IPS-NIHi11 (cell line): Measurements from ENCODE around the gene TBC1D5.
A peak's percentile ranks its signal among the peaks of the same experiment; 100 is the strongest.

ENCODE experiments used
- DNase-seq: peaks from one replicate; pipeline ENCODE4 v3.0.0; 2012; ENCODE audit warnings: mixed read lengths, low spot score

Gene TBC1D5

DNA sequence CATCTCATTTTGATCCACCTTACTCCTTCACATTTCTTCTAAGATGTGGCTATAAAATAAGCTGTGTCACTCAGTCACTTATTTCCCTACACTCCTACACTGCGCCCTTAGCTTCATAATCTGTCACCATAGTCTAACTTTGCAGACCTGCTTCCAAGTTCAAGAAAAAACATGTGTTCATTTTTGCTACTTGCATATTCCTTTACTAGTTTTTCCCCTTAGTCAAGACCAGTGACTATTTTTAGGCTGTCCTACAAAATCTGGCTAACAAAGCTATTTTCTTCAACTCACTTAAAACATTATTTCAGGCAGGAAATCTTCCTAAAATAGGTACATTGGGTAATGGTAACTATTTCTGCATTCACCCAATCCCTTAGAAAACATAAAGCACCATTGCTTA is 272.5 kb downstream of the TBC1D5 start:
- no peak for DNase-seq

DNA sequence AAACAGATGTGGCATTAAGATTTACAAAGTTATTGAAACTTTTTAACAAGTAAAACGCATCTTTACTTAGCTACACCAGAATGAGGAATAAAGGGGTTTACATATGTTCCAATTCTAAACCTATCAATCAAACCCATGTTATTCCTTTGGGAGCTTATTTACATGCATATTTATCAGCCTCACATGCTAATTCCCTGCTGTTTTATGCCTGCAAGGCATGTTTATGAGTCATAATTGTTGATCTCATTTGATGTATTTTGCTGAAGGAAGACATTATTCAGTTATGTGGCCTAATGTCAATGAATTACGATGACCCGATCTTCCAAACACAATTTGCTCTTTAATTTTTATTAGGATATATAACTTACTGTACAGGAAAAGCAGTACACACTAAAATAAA is 272.9 kb downstream of the TBC1D5 start:
- no peak for DNase-seq

DNA sequence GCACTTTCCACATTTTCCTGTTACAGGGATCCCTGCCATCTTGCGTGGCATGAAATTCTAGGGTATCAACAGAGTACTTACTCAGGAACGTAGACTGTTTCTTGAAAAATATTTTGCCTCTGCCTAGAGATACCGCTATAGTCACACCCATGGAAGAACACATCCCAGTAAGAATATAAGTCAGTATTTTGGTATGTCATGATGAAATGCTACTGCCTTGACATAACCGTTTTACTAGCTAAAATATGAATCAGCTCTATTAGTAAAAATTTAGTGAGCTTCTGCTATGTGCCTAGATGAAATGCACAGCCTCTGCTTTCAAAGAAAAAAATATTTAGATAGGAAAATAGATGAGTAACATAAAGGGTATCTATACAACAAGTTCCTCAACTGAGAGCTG is 276.4 kb downstream of the TBC1D5 start:
- DNase-seq = no peak

DNA sequence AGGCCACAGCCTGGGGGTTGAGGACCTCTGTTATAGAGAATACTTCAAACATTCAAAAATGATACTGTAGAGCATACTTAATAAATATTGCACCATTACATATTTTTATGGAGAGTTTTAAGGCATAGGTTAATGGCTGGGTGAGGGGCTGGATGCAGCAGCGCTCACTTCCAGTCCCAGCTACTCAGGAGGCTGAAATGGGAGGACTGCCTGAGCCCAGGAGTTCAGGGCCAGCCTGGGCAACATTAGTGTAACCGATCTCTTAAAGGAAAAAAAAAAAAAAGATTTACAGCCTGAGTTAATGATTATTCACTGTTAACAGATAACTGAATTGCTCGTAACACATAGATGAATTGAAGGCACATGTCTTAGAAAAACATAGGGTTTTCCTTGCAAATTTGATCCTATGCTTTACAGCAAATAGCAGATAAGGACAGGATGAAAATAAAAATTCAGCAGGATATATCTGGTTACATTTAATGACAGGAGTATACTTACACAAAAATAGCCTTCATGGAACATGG is 282.9 kb downstream of the TBC1D5 start:
- no peak for DNase-seq

DNA sequence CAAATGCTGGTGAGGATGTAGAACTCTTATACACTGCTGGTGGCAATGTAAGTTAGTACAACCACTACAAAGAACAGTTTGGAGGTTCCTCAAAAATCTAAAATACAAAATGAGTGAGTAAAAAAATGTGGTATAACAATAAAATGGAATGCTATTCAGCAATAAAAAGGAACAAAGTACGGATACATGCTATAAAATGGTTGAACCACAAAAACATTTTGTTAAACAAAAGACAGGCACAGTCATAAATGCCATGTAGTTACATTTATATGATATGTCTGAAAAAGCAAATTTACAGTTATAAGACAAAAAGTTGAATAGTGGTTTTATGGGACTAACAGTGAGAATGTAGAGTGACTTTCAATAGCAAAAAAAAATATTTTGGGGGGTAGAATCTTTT is 285.8 kb downstream of the TBC1D5 start:
- DNase-seq = no peak

DNA sequence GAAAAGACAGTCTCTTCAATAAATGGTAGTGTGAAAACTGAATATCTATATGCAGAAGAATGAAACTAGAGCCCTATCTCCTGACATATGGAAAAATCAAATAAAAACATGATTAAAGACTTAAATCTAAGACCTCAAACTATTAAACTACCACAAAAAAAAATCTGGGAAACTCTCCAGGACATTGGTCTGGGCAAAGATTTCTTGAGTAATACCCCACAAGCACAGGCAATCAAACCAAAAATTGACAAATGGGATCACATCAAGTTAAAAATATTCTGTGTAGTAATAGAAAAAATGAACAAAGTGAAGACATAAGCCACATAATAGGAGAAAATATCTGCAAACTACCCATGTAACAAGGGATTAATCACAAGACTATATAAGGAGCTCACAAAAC is 286.4 kb downstream of the TBC1D5 start:
- no peak for DNase-seq

DNA sequence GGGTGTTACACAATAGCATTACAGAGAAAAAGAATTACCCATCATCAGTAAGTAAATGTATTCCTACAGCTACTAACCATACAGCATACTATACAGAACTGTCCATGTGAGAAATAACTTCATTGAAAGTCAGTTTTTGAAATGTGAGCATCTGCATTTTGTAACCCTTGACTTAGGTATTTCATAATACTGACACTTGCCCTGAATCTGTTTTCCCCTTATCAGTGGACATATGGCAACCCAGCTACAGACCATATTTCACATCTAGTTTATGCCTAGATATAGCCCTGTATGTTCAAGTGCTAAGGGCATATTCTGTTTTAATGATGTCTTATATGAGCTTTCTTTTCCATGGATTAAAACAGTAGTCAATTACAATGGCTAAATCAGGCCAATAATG is 297.6 kb downstream of the TBC1D5 start:
- DNase-seq = no peak

DNA sequence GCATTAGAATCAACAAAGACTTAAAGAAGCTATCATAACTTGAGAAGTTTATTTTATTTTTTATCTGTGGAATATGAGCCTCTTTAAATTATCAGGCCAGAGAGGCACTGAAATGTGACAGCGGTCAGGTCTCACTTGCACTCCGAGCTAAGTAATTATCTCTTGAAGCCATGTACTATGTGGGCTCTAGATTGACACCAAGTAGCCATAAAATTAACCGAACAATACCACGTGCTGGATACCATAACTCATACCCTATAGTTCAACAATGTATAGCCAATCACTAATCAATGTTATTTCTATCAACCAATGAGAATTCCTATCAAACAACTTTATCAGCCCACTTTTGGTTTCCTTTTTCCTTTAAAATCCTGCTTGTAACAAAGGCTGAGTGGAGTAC is 299.3 kb downstream of the TBC1D5 start:
- no peak for DNase-seq

DNA sequence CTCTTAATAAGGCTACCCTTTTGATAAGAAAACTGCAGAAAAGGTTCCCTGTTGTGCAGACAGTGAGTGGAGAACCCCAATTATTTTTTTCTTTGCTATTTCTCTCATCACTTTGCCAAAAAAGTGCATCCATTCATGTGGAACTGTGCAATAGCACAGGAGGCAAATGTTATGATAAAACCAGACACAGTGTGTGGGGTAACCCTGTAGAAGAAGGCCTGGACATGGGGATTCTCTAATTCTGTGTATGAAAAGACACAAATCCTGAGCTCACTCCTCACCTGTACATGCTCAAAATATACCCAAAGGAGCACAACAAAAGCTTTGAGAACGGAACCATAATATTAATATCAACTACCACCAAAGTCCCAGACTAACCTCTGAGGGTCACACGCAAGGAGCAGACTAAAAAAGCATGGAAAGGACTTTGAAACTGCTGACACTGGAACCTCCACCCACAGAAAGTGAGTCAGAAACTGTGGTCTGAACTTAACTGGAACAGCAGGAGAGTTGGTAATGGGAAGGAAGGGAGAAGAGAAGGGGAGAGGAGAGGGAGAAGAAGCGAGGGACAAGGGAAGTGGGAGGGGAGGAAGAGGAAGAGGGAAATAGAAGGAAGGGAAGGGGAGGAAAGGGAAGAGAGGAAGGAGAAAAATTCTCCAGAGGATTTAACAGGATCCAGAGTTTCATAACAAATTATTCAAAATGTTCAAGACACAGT is 299.9 kb downstream of the TBC1D5 start:
- DNase-seq = no peak

DNA sequence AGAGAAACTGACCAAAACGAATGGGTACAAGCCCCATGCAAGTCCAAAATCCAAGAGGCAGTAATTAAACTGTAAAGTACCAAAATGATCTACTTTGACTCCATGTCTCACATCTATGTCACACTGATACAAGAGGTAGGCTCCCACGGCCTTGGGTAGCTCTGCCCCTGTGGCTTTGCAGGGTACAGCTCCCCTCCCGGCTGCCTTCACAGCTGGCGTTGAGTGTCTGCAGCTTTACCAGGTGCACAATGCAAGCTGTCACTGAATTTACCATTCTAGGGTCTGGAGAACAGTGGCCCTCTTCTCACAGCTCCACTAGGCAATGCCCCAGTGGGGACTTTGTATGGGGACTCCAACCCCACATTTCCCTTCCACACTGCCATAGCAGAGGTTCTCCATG is 308.6 kb downstream of the TBC1D5 start:
- DNase-seq = no peak

DNA sequence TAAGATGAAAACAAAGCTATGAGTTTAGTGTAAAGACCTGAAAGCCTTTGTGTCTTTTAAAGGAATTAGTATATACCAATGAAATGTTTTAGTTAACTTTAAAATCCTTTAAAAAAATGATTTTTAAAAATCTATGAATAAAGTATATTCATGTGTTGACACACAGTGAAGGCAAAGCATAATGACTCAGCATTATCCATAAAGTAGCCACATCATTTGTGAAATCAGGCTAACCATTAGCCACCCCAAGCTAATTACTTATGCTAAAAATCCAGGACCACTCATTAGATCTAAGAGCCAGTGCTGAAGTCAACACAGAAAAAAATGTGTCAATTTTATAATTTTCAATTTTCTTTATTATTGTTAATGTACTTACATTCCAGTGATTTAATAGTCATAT is 310.2 kb downstream of the TBC1D5 start:
- no peak for DNase-seq

DNA sequence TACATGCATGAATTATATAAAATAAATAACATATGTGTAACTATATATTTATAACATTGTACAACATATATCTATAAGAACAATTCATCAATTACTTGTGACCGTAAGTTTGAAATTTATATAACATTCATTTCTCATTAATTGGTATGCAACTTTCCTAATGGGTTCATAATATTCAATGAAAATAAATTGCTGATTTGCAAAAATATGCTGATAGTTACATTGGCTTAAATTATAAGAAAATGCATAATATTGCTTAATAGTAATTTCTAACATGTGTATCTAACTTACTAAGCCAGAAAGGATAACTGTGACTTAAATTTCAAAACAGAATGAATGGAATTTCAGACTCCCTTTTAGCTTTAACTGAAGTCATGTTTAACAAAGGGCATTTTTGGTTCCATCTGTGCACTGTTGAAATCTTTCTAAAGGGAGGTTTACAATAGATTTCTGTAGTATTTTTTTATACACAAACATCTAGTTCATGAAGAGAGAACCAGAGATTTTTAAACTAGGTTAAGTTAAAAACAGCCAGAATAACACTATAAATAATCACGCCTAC is 310.9 kb downstream of the TBC1D5 start:
- DNase-seq = no peak

DNA sequence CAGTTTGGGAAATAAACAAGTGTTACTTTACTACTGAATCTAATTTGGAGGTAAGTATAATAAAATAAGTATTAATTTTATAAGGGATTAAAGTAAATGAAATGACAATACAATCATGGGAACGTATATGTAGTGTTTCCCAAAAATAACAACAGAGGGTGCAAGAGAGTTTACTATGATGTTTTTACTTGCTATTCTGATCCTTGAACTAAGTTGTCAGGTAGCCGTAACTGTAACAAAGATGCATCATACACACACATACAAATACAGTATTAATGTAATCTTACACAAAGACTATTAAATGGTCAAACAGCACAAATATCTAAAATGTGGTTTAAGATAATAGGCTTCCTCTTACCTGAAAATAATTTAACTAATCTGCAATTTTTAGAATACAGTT is 311.4 kb downstream of the TBC1D5 start:
- peak; percentile 21 for DNase-seq

DNA sequence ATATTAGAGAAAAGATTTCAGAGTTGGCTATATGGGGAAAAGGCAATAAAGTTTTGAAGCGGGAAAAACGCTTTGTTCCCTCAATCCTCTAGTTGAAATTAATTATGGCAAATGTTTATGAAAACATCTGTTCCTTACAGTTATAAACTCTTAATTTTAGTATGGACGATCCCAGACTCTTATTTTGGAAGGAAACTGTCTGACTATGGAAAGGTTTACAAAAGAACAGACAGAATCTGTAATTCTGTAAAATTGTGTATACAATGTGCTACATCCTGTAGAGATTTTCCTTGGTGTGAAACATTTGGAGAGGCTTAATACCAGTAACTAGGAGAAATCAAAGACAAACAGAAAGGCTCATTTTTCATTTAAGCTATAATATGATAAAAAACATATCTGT is 311.8 kb downstream of the TBC1D5 start:
- no peak for DNase-seq

DNA sequence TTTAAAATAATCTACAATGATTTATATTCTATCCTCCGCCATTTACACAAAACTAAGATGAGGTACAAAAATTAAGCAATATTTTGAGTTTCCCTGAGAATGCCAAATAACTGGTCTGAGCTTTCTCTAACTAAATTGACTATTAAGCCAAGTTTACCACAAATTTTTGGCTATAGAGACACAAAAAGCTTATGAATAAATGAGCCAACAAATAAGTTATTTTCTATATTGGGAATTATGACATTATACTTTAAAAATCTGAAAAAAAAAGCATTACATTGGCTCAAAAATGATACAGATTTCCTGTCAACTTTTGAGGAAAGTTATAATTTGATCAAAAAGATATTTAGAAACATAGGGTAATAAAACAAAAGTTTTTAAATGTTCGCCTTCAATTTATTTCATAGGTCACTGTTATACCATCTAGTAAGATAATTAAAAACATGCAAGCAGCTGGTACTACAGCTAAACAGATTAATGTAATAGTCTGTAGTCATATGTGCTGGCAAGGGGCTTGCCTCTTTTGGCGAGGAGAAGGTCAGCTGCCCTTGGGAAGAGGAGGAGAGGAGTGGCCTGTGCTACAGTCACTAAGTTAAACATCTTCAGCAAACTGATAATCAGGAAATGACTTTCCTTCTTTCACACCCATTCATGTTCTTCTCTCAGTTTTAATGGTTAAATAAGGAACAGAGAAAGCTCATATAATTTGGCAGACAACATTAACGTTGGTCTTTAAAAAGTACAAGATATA is 318.5 kb downstream of the TBC1D5 start:
- DNase-seq = no peak

DNA sequence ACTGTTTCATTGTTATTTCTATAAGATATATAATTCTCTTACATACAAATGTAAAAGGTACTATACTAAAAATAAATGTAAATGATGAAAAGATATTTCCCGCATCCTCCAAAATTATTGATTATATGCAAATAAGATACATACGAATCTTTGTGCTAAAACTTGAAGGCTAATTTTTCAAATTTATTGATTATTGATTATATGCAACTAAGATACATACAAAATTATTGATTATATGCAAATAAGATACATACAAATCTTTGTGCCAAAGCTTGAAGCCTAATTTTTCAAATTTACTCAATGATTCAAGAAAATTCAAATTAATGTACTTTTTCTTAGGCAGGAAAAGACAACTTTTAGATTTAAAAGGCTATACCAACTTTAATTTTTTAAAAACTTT is 319.8 kb downstream of the TBC1D5 start:
- DNase-seq = no peak

DNA sequence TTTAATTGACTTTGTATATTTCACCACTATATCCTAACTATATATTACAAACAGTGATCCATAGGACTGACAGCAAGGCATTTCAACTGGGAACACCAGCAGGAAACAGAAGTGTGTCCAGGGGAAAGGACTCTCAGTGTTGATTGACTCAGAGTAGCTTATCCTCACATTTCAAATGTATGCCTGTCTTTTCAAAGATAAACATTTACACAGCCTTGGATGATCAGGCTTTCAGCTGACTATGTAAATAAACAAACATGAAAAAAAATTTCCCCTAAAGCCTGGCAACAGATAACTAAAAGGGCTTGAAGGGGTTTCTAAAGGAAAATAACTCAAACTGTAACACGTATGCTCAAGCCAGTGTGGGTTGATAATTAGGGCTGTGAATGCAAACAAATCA is 321.8 kb downstream of the TBC1D5 start:
- no peak for DNase-seq

DNA sequence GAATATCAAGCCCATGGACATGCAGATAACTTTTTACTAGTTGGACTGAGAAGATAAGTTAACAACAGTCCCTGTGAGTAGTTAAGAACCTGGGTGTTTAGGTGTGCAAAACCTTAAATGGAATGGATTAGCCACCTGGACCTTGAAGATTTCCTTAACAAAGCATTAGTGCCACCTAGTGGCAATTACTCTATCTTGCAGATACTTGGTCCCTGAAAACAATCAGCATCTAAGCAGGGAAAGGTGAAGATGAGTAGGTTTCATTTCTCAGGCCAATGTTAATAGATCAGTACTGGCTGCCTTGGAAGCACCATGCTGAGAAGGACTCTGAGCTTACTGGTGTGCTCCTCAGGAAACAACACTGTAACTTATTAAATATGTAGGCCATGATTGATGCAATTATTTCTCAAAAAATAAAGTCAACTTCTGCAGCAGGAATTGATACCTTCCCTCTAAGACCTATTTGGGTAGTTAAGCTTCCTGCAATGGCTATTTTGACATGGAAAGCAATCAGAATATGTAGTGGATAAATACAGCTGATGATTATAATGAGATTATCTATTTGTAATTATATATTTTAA is 329.4 kb downstream of the TBC1D5 start:
- peak; percentile 64 for DNase-seq

DNA sequence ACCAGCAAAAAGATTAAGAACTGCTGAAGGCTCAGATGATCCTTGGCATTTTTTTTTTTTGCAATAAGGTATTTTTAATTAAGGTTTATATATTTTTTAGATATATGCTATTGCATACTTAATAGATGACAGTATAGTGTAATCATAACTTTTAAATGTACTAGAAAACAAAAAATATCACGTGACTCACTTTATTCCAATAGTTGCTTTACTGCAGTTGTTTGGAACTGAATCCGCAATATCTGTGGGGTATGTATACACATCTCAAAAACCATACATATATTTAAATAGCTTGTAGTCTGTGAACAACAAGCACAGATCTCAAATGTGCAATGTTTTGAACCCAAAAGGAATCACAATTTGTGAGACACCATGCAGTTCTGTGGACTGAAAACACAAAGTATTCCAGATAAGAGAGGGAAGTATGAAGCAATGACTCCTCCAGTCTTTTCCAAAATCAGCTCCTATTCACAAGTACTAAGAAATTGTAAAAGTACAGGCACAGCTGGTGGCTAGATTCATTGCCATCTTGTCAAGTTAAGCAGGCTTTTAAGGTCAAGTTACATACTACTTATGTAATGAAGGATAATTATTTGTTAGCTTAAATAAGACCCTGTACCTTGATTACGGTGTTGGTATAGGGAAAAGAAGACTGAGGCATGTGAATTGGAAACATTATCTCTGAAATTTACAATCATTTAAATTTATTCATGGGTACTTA is 331.1 kb downstream of the TBC1D5 start:
- DNase-seq = no peak

DNA sequence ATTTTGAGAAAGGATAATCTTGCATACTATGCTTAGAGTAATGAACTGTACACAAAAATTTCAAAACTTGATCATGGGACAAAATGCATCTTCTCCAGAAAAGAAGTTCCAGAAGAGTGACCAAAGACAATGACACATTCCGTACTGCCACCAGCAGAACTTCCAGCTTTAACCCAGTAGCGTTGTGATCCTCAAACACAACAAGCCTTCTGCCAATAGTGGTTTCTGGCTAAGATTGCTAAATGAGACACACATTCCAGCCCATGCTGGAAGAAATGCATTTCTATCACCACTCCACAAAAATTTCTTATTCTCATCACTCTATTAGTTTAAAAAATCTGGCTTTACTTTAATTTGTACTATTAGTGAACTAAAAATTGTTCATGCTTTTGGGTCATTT is 334.9 kb downstream of the TBC1D5 start:
- peak; percentile 19 for DNase-seq

DNA sequence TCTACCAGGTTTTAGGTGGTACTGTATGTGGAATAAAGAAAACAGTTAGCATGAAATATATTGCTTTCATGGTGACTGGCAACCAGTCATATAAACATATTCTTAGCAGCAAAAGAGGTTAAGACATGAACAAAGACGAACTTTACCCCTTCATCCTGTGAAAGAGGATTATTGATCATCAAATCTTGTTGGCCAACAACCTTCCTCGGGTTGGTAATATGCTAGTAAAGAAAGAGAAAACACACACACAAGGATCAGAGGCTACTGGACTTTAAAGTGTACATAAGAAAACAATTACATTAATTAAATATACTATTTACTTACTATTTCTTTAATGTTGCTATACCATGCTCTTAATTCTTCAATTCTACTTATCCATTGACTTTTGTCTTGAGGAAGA is 337.9 kb downstream of the TBC1D5 start:
- no peak for DNase-seq

DNA sequence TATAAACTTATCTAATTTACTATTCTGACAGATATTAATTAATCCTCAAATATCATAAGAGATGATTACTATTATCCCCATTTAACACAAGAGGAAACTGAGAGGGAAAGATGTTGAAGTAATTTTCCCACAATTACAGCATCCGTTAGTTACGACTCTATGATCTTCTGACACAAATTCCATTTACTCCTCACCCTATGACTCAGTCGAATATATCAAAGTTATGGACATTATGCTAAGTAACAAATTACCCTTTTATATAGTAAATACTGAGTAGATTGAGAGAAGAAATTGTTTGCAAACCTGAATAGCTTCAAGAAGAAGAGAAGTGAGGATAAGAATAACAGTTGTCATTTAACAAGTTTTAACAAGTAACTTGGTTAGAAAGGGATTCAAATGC is 340.0 kb downstream of the TBC1D5 start:
- no peak for DNase-seq
